ENCODE data around the gene KSR1.
"Not testable (repeated sequence)": the region's sequence is repeated elsewhere in the genome, so short reads cannot be mapped to it uniquely, and the experiment has no call there.

KSR1 gene

GRCh38 chr17:27634776-27635175 is 178.5 kb downstream of the KSR1 start:
- no peak for DNase-seq (ENCODE audit: insufficient read length)
- TF ChIP-seq TAF1 (IDR thresholded peaks at IDR 0.05; ENCODE audit: borderline replicate concordance, low read depth, low read length) (no peak), POLR2AphosphoS5 (IDR thresholded peaks at IDR 0.05; ENCODE audit: low read depth, low read length) (no peak), POLR2A (IDR thresholded peaks at IDR 0.05; ENCODE audit: low read depth, low read length) (no peak)
- no peak for FAIRE-seq

GRCh38 chr17:27635275-27635823 is 179.1 kb downstream of the KSR1 start:
- FAIRE-seq (no peak), DNase-seq (ENCODE audit: insufficient read length) (no peak)
- TF ChIP-seq POLR2AphosphoS5 (IDR thresholded peaks at IDR 0.05; ENCODE audit: low read depth, low read length) (no peak), TAF1 (IDR thresholded peaks at IDR 0.05; ENCODE audit: borderline replicate concordance, low read depth, low read length) (no peak), POLR2A (IDR thresholded peaks at IDR 0.05; ENCODE audit: low read depth, low read length) (no peak)

- not testable (repeated sequence) for DNase-seq (ENCODE audit: insufficient read length); FAIRE-seq
Observed at GRCh38 chr17:27636005-27636520, 179.8 kb downstream of the KSR1 start.

- FAIRE-seq; DNase-seq (ENCODE audit: insufficient read length): not testable (repeated sequence)
Observed at GRCh38 chr17:27637818-27638217, 181.6 kb downstream of the KSR1 start.

GRCh38 chr17:27638415-27638914 is 182.2 kb downstream of the KSR1 start:
- peak; percentile 36 for FAIRE-seq
- not testable (repeated sequence) for DNase-seq (ENCODE audit: insufficient read length)

GRCh38 chr17:27640790-27641189 is 184.5 kb downstream of the KSR1 start:
- FAIRE-seq (no peak), DNase-seq (ENCODE audit: insufficient read length) (no peak)
- TF ChIP-seq TAF1 (IDR thresholded peaks at IDR 0.05; ENCODE audit: borderline replicate concordance, low read depth, low read length) (no peak), POLR2AphosphoS5 (IDR thresholded peaks at IDR 0.05; ENCODE audit: low read depth, low read length) (no peak), POLR2A (IDR thresholded peaks at IDR 0.05; ENCODE audit: low read depth, low read length) (no peak)

- no peak for TF ChIP-seq TAF1 (IDR thresholded peaks at IDR 0.05; ENCODE audit: borderline replicate concordance, low read depth, low read length)
- no peak for TF ChIP-seq POLR2AphosphoS5 (IDR thresholded peaks at IDR 0.05; ENCODE audit: low read depth, low read length)
- TF ChIP-seq POLR2A (IDR thresholded peaks at IDR 0.05; ENCODE audit: low read depth, low read length): no peak
- no peak for FAIRE-seq
Observed at GRCh38 chr17:27644586-27644985, 188.3 kb downstream of the KSR1 start.

GRCh38 chr17:27645621-27646020 is 189.4 kb downstream of the KSR1 start:
- not testable (repeated sequence) for DNase-seq (ENCODE audit: insufficient read length)
- FAIRE-seq: peak; percentile 92

More at GRCh38 chr17:27644586-27644985, 188.3 kb downstream of the KSR1 start:
- no peak for DNase-seq (ENCODE audit: insufficient read length)

- TF ChIP-seq TAF1 (IDR thresholded peaks at IDR 0.05; ENCODE audit: borderline replicate concordance, low read depth, low read length): no peak
- no peak for TF ChIP-seq POLR2AphosphoS5 (IDR thresholded peaks at IDR 0.05; ENCODE audit: low read depth, low read length)
- no peak for TF ChIP-seq POLR2A (IDR thresholded peaks at IDR 0.05; ENCODE audit: low read depth, low read length)
- FAIRE-seq (no peak), DNase-seq (ENCODE audit: insufficient read length) (no peak)
Observed at GRCh38 chr17:27646232-27646631, 190.0 kb downstream of the KSR1 start.

- no peak for FAIRE-seq
- TF ChIP-seq POLR2AphosphoS5 (IDR thresholded peaks at IDR 0.05; ENCODE audit: low read depth, low read length): no peak
- no peak for TF ChIP-seq POLR2A (IDR thresholded peaks at IDR 0.05; ENCODE audit: low read depth, low read length)
- no peak for TF ChIP-seq TAF1 (IDR thresholded peaks at IDR 0.05; ENCODE audit: borderline replicate concordance, low read depth, low read length)
- DNase-seq (ENCODE audit: insufficient read length): no peak
Observed at GRCh38 chr17:27647765-27648164, 191.5 kb downstream of the KSR1 start.

- not testable (repeated sequence) for DNase-seq (ENCODE audit: insufficient read length); FAIRE-seq
Observed at GRCh38 chr17:27649111-27649571, 192.9 kb downstream of the KSR1 start.

- TF ChIP-seq POLR2A (IDR thresholded peaks at IDR 0.05; ENCODE audit: low read depth, low read length) (no peak), TAF1 (IDR thresholded peaks at IDR 0.05; ENCODE audit: borderline replicate concordance, low read depth, low read length) (no peak), POLR2AphosphoS5 (IDR thresholded peaks at IDR 0.05; ENCODE audit: low read depth, low read length) (no peak)
- DNase-seq (ENCODE audit: insufficient read length): no peak
- FAIRE-seq: no peak
Observed at GRCh38 chr17:27649929-27650328, 193.7 kb downstream of the KSR1 start.

- no peak for FAIRE-seq
- TF ChIP-seq POLR2A (IDR thresholded peaks at IDR 0.05; ENCODE audit: low read depth, low read length) (no peak), POLR2AphosphoS5 (IDR thresholded peaks at IDR 0.05; ENCODE audit: low read depth, low read length) (no peak), TAF1 (IDR thresholded peaks at IDR 0.05; ENCODE audit: borderline replicate concordance, low read depth, low read length) (no peak)
- no peak for DNase-seq (ENCODE audit: insufficient read length)
Observed at GRCh38 chr17:27650836-27651235, 194.6 kb downstream of the KSR1 start.
